Measurements from ENCODE around the gene SERPINB8. TPM values are rescaled to one million over a fixed set of nuclear protein-coding genes. Genes with fewer than 3 reads are reported as not detected.

The SERPINB8 gene
- total and polyA plus RNA-seq, 2 of the 13 experiments (the other 11 are each of a cell fraction or from before 2014, with no cell fraction given): 0.95 to 2.2 TPM

DNA sequence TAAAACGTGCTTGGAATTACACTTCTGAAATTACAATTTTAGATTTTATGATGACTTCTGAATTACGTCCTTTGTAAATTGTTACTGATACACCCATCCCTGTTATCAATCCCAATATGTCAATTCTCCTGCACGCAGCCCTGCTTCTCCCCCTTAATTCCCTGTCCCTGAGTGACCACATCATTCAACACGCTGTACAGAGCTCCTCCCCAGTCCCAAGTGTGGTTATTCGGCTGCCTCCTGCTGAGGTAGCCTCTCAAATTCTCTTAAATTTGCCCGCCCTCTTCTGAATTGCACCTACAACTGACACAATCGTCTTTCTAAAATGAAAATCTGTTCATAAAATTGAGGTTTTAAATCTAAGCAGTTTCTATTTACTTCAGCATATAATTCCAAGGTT lies 10.1 kb downstream of the SERPINB8 start:
- in situ Hi-C loops (cut with HindIII; ENCODE audit: extremely low pct_ligation_motif_present, low pct_unique_long_range_greater_than_20kb) (no loop called here), intact Hi-C loops (cut with micrococcal nuclease; ENCODE audit: unreplicated experiment) (no loop called here)
- DNase-seq (ENCODE audit: low spot score) (no peak), ATAC-seq (no peak), FAIRE-seq (no peak)
- Histone ChIP-seq H3K4me1 (ENCODE audit: insufficient read depth, low read length) (no peaks in the 10 kb centered on the region), H3K4me3 (replicated peaks in 1 of 3; ENCODE audit: insufficient read depth in 1 of 3, low read depth in 2 of 3, low read length in 3 of 3) (no peak overlapping the region), H3K4me2 (ENCODE audit: low read depth, low read length) (no peak overlapping the region), H3K27me3 (ENCODE audit: control insufficient read depth in 1 of 2, insufficient read depth in 2 of 2, low read length in 2 of 2) (no peaks in the 10 kb centered on the region), H3K79me2 (ENCODE audit: insufficient read depth, low read length) (no peaks in the 10 kb centered on the region), H3K9me3 (ENCODE audit: low read length) (no peaks in the 10 kb centered on the region), H2AFZ (ENCODE audit: low read length) (no peak overlapping the region), H3K36me3 (replicated peaks in 1 of 2; ENCODE audit: control insufficient read depth in 1 of 2, insufficient read depth in 2 of 2, low read length in 2 of 2) (no peaks in the 10 kb centered on the region), H3K27ac (ENCODE audit: extremely low read length, insufficient read depth, low read length) (no peak overlapping the region), H3K9ac (ENCODE audit: insufficient read depth, low read depth, low read length) (no peak overlapping the region), H4K20me1 (ENCODE audit: insufficient read depth, low read length) (no peaks in the 10 kb centered on the region)
- BruUV-seq (replicated peaks): no TSS peak
- TF ChIP-seq HCFC1 (IDR thresholded peaks at IDR 0.05; ENCODE audit: low read depth, low read length) (no peak), SMAD9 (CRISPR knock-in tag; IDR thresholded peaks at IDR 0.05) (no peak), PCBP1 (IDR thresholded peaks at IDR 0.05; ENCODE audit: borderline replicate concordance, low read depth, low read length) (no peak), ZNF234 (CRISPR knock-in tag; conservative IDR thresholded peaks at IDR 0.05) (no peak), ZNF564 (CRISPR knock-in tag; IDR thresholded peaks at IDR 0.05) (no peak), CHD4 (IDR thresholded peaks at IDR 0.05; ENCODE audit: borderline replicate concordance, low read length) (no peak), ZNF562 (CRISPR knock-in tag; IDR thresholded peaks at IDR 0.05; ENCODE audit: borderline replicate concordance) (no peak), SETDB1 (CRISPR knock-in tag; IDR thresholded peaks at IDR 0.05; ENCODE audit: borderline replicate concordance) (no peak), TGIF2 (CRISPR knock-in tag; IDR thresholded peaks at IDR 0.05) (no peak), RARA (CRISPR knock-in tag; IDR thresholded peaks at IDR 0.05) (no peak), SAFB2 (CRISPR knock-in tag; IDR thresholded peaks at IDR 0.05; ENCODE audit: borderline replicate concordance, low read depth) (no peak), ZNF883 (CRISPR knock-in tag; IDR thresholded peaks at IDR 0.05; ENCODE audit: not compliant biosample characterization) (no peak)
- POLR2A ChIA-PET: no interaction called here
- 82% methylated on average over 7 of the region's 7 CpGs for WGBS (ENCODE audit: low lambda C conversion rate)
- CTCF ChIA-PET (ENCODE audit: low intra/inter-chr PET ratio, low total read pairs): interaction anchor here (1.3 to 1.7 kb wide), 3 partner anchors 15 to 89 kb away, joined by 5 to 15 read pairs (median 5); no protein-coding TSS in a partner anchor
